ENCODE measurements around the gene ZMIZ1. TPM values are rescaled to one million over a fixed set of nuclear protein-coding genes. Genes with fewer than 3 reads are reported as not detected.

ZMIZ1 gene
- total RNA-seq, 1 donor from 2014 or later, result 93.9 TPM

DNA sequence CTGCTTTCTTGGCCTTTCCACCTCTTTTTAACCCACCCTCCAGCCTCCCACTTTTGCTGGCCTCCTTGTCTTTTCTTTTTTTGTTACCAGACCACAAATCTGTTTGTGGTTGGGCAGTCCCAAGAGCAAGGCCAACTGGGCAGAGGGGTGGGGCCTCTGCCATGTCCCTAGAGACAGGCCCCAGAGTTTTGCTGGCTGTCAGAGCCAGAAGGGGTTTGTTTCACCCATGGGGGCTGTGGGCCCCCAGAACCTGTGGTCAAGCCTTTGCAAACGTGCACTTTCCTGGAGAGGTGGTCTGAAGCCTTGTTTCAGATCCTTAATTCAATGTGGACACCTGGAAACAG, 10.3 kb downstream of the ZMIZ1 start:
- intact Hi-C loops (cut with micrococcal nuclease), result no loop called here
- Mint-ChIP-seq H3K9me3 (no peaks in the 10 kb centered on the region), H3K36me3 (ENCODE audit: low read depth) (no peaks in the 10 kb centered on the region), H3K4me3 (no peak overlapping the region), H3K27me3 (peaks cover 26% of the 10 kb centered on the region), H3K27ac (no peak overlapping the region), H3K4me1 (peaks cover 18% of the 10 kb centered on the region)
- ChIA-PET POLR2A (no interaction called here), CTCF (no interaction called here)
- TF ChIP-seq, protein P1, sequence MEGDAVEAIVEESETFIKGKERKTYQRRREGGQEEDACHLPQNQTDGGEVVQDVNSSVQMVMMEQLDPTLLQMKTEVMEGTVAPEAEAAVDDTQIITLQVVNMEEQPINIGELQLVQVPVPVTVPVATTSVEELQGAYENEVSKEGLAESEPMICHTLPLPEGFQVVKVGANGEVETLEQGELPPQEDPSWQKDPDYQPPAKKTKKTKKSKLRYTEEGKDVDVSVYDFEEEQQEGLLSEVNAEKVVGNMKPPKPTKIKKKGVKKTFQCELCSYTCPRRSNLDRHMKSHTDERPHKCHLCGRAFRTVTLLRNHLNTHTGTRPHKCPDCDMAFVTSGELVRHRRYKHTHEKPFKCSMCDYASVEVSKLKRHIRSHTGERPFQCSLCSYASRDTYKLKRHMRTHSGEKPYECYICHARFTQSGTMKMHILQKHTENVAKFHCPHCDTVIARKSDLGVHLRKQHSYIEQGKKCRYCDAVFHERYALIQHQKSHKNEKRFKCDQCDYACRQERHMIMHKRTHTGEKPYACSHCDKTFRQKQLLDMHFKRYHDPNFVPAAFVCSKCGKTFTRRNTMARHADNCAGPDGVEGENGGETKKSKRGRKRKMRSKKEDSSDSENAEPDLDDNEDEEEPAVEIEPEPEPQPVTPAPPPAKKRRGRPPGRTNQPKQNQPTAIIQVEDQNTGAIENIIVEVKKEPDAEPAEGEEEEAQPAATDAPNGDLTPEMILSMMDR (IDR thresholded peaks at IDR 0.05), result no peak
- ATAC-seq (ENCODE audit: low read depth) (no peak), DNase-seq (no peak)

DNA sequence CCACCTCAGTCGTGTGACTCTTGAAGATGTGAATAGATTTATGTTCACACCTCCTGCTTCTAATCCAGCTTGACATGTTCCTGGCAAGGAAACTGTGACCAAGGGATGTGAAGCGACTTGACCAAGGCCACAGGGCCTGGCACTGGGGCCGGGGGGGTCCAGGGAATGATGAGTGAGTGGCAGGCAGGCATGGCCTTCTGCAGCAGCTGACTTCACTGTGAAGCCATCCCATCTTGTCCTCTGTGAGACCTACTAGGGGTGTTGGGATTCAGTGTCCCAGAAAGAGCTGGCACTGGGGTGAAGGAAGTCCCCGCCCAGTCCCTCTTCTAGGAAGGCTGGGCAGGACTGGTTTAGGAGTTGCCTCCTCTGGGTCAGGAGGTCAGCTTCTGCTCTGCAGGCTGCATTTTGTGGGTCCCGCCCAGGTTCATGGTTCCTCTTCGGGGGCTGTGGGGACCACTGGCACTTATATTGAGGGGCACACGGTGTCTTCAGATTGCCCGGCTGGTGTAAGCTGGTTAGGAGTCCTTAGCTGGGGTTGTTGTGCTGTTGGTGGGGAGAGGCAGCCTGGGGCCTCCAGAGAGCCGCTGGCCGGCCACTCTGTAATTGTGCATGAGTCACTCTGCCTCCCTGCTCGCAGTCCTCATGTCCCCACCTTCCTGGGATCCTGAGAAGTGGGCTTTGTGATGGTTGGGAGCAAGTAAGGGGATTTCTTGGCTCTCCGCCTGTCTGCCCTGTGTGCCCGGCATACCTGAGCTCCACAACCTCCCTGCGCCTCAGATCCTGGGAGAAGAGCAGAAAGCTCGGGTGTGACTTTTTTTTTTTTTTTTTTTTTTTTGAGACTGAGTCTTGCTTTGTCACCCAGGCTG, 11.0 kb downstream of the ZMIZ1 start:
- DNase-seq (no peak), ATAC-seq (ENCODE audit: low read depth) (no peak)
- ChIA-PET POLR2A (no interaction called here), CTCF (no interaction called here)
- H3K27me3 Mint-ChIP-seq, result peaks cover 26% of the 10 kb centered on the region
- no peaks in the 10 kb centered on the region for H3K36me3 Mint-ChIP-seq (ENCODE audit: low read depth)
- TF ChIP-seq, protein P1 (IDR thresholded peaks at IDR 0.05), result no peak
- H3K4me3 Mint-ChIP-seq, result no peak overlapping the region
- intact Hi-C loops (cut with micrococcal nuclease), result no loop called here
- H3K27ac Mint-ChIP-seq, result no peak overlapping the region
- no peaks in the 10 kb centered on the region for H3K9me3 Mint-ChIP-seq
- H3K4me1 Mint-ChIP-seq, result peaks cover 24% of the 10 kb centered on the region

DNA sequence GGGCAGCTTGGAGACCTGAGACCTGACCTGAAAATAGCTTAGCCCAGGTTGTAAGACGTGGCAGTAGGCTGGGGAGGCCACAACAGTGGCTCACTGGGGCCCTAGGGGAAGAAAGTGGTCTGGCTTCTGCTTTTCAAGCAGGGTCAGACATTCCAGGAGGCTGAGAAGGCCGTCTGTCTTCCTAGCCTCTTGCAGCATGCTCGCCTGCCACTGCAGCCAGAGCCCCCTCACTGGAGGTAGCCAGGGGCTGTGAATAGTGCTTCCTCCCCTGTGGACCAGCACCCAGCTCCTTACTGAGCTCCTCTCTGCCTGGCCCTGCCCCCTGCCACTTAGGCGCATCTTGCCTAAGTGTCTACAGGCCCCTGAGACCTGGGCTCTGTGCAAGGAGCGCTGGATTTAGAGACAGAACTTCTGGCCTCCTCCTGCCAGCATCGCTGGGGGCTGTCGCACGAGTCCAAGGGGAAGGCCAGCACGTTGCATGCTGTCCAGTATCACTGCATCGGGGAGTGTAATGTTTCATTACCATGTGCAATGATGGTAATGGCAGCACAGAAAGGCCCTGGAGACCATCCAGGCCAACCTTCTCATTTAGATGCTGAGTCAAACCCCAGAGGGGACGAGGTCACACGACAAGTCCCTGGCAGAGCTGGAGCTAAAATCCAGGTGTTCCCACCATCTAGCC, 12.7 kb downstream of the ZMIZ1 start:
- Mint-ChIP-seq H3K27ac (no peak overlapping the region), H3K27me3 (peaks cover 19% of the 10 kb centered on the region), H3K4me3 (no peak overlapping the region), H3K4me1 (peaks cover 40% of the 10 kb centered on the region), H3K36me3 (ENCODE audit: low read depth) (no peaks in the 10 kb centered on the region), H3K9me3 (no peaks in the 10 kb centered on the region)
- intact Hi-C loops (cut with micrococcal nuclease), result no loop called here
- POLR2A ChIA-PET, result interaction anchor here (0.6 kb wide), 1 partner anchor 1341 kb away, joined by 7 read pairs; no protein-coding TSS in a partner anchor
- CTCF ChIA-PET, result no interaction called here
- TF ChIP-seq, protein P1 (IDR thresholded peaks at IDR 0.05), result no peak
- DNase-seq, result no peak
- ATAC-seq (ENCODE audit: low read depth), result no peak

DNA sequence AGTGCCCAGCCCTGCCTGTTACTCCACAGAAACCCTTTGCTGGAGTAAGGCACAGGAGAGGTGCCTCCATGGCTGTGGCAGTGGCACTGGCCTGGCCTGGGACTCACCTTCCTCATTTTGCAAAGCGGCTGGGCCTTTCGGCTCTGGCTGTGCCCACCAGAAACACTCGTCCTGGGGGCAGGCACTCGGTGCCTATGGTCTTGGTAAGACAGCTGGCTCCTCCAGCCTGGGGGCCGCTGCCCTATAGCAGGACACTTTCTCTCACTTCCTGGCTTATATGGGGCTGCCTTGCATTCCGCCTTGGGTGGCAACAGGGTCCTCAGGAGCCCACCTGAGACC, 13.2 kb downstream of the ZMIZ1 start:
- intact Hi-C loops (cut with micrococcal nuclease), result no loop called here
- Mint-ChIP-seq H3K4me3 (no peak overlapping the region), H3K36me3 (ENCODE audit: low read depth) (no peaks in the 10 kb centered on the region), H3K27ac (no peak overlapping the region), H3K27me3 (peaks cover 22% of the 10 kb centered on the region), H3K4me1 (peaks cover 43% of the 10 kb centered on the region), H3K9me3 (no peaks in the 10 kb centered on the region)
- no peak for DNase-seq
- CTCF ChIA-PET, result no interaction called here
- no peak for ATAC-seq (ENCODE audit: low read depth)
- POLR2A ChIA-PET, result interaction anchor here (0.6 kb wide), 1 partner anchor 1340 kb away, joined by 7 read pairs; no protein-coding TSS in a partner anchor
- TF ChIP-seq, protein P1 (IDR thresholded peaks at IDR 0.05), result no peak
